ENCODE measurements around the gene ZNF521.

ZNF521 gene

DNA sequence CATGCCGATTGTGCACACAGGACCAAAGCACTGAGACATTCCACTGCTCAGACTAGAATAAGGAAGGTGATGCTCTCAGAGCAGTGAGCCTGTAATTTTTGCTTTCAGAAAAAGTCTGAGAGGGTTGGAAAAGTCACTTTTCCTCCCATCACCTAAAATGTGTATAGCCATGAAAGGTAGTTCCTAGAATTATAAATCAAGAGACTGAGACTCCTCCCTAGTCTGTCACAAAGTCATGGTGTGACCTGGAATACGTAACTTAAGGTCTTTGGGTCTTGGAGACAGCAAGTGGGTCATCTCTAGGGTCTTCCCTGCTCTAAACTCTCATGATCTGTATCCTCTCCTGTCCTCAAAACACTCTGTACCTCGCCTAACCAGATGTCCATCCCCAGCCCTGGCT lies 16.9 kb downstream of the ZNF521 start:
- DNase-seq = no peak

DNA sequence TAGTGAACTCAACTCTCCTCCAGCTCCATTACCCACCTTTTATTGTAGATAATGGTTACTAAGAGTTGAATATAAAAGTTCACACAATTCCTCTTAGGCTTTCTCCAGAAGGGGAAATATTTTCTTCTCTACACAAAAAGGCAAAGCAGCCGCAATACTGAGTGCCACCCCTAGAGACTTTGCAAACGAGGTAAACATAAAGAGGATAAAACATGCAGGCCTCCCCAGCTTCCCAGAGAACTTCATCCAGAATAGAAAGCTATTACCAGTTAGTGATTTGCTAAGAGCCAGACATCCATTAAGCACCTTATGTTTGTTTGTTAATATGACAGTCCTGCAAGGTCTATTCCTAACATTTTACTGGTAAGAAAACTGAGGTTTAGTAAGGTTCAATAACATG lies 17.4 kb downstream of the ZNF521 start:
- DNase-seq = no peak

DNA sequence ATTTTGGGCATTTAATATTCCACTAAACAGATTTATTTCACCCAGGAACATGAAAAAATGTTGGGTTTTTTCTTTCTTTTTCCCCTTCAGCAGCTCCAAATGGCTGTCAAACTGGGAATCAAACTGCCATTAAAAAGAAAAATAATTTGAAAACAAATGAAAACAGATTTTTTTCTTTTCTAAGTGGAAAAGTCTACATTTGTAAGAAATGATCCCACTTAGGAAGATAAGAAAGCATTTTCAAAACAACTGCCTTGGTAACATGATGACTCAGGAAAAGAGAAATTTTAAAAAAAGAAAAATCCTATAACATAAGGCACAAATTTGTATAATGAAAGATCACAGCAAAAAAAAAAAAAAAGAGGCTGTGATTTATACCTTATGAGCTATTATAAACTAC lies 20.0 kb downstream of the ZNF521 start:
- no peak for DNase-seq

DNA sequence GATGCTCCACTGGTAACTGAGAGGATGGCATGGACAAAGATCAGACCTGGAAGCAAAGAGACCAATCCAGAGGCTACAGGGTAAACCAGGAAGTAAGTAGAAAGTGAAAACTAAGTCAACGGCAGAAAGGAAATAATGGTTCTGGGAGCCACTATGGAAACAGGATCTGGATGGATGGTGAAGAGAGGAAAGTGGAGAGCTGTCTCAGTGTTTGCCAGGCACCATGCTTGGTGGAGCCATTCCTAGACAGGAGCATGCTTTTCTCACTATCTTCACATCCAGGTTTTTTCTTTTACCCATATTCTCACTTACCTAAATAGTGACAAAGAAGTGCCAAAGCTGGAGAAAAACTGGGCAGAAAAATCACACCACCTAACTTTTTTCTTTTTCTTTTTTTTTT lies 22.2 kb downstream of the ZNF521 start:
- DNase-seq = no peak

DNA sequence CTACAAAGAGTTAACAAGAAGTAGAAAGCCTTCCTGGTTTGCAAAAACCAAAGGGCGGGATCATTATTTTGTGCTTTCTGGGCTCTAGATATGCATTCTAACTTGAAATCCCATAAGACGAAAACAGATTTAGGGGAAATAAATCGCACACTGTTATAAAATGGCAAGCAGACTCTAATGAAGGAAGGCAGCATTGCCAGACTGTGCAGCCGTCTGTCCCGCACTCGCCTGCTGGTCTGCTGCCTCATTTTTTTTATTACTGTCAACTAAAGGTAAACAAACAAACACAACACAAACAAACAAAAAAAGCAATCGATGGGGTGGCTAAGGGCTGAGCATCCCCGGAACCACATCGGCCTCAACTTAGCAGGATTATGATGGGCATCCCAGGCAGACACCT lies 24.4 kb downstream of the ZNF521 start:
- DNase-seq = no peak

DNA sequence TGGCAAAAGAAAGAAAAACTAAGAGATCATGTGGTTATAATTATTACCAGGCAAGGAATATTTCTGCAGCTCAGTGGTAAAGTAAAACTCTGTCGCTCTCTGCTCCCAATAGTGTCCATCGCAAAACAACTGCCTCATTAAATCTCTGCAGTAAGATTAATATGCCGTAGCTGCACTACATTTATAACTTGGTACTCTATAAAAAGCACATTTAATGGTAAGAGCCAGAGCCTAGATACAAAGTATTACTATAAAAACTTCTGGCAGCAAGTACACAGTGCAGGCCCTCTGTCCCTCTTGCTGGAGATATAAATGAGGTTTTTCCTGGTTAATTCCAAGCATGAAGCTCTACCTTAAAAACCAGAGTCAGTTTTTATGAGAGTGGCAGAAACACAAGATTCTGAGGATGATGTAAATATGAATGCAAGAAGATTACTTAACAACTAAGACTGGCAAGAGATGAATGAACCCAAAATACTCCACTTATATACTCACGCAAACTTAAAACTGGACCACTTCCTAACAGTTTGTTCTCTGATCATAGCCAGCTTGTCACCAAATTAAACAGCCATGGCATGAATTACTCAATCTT lies 25.5 kb downstream of the ZNF521 start:
- DNase-seq = no peak

DNA sequence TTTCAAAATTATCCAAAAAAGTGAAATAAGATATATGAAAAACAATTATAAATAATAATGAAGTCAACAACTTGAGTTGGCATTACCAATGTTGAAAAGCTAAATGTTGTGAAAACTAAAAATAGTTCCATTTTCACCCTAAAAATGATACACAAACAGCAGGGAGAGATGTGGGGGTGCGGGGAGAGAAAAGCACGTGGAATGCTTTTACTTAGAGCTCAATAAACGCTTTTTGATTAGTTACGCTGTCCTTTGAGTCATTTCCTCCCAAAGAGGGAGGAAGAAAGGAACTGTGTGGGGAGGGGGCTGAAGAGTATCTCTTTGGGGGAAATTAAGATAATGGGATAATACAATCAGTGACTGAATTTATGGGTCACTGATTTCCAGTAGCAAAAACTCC lies 29.2 kb downstream of the ZNF521 start:
- DNase-seq = no peak

DNA sequence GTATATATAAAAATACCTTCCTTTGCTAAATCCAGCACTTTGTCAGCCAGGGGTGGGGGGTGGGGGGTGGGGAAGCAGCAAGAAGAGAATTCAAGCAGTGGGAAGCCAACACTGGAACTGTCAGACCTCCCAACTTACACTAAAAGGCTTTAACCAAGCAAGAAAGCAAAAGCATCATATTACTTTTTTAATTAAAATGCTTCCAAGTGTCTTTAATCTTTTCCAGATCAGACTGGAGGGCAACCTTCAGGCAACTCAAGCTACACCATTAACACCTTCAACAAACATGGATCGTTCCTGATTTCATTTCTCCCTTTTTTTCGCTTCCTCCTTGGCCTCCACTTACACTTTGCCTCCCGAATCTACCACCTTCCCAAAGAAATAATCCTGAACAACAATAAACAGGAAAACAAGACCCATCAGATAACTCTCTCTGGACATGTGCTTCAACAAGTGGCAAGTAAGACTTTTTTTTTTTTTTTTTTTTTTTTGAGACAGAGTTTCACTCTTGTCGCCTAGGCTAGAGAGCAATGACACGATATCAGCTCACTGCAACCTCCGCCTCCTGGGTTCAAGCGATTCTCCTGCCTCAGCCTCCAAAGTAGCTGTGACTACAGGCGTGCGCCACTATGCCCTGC lies 35.5 kb downstream of the ZNF521 start:
- DNase-seq = no peak

DNA sequence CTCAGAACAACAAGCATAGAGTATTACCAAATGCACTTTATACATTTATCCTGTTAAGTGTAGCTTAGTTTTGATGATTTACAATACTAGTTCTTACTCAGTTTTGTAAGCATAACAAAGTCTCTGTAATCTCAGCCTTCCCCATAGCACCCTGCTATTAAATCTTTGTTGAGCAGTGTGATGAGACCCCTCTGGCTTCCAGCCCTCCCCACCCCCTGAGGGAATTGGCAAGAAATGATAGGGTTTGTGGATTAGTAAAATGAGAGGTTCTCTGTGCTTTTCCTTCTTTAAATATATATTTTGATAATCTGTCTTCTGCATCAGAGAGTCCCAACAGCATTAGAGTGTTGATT lies 37.2 kb downstream of the ZNF521 start:
- no peak for DNase-seq

DNA sequence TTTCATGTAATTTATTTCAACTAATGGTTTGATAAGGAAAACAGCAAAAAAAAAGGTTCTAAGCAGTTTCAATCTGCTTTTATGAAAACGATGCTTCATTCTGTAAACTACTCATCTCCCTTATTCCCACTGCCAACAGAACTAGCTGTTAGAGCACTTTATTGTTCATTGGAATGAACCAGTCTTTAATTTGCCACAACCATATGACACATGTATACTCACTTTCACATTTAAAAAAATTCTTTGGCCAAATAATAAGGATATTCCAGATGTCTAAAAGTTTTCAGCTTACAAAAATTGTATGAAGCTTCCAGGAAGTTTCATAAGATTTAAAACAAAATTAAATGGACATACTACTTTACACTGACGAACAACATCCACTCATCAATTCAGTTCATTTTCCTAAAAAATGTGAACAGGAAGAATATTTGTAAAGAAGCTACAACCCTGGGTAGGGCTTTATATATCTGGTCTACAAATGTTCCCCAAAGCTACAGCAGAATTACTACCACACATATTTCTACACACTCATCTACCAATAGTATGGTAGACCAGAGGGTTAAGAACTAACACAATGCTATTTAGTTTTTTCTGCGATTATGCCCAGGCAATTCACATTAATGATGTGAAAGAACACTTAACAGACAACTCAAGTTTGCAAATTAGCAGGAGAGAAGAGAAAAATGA lies 37.7 kb downstream of the ZNF521 start:
- no peak for DNase-seq

DNA sequence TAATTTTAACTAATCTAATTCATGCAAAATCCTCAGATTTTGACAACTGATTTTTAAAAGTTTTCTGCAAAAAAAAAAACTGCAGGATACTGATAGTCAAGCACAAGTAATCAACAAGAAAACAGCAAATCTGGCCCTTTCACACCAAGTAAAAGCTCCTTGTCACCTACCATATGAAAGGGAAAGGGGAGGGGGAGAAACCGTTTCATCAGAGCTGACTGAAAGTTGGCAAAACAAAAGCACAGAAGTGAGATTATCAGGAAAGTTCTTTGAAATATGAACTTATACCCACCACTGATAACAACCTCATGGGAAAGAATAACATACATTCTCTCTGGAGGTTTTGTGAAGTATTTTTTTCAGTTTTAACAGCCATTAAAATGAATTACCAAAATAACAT lies 38.7 kb downstream of the ZNF521 start:
- DNase-seq = no peak

DNA sequence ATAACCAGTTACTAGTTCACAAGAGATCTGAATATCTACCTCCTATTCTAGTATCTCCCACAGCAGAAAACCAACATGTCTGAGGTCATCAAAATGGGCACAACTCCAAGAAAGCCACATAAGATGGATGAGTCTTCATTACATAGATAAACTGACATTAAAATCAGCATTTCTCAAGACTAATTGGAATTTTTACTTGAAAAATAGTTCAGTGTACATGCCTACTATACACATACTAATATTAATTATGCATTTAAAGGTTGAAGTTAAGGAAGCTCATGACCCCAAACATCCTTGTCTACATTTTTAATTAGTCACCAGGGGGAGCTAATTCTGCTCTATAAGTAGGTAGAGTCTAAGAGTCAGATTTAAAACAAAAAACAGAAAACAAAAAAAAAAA lies 41.9 kb downstream of the ZNF521 start:
- DNase-seq = no peak

DNA sequence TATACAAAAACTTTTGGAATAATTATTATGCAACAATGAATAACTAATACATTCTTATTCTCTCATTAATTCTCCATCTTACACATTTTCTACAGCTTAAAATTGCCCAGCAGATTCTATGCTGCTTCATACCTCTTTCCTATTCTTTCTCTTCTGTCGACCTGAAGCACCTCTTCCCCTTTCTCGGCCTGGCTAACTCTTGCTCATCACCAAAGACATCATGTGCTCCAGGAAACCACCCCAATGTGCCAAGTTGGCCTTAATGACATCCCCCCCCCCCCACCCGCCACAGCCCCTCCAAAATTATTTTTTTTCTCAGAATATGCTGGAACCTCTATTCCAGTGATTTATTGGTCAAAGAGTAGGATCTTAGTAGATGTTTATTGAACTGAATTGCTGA lies 43.6 kb downstream of the ZNF521 start:
- DNase-seq = no peak

DNA sequence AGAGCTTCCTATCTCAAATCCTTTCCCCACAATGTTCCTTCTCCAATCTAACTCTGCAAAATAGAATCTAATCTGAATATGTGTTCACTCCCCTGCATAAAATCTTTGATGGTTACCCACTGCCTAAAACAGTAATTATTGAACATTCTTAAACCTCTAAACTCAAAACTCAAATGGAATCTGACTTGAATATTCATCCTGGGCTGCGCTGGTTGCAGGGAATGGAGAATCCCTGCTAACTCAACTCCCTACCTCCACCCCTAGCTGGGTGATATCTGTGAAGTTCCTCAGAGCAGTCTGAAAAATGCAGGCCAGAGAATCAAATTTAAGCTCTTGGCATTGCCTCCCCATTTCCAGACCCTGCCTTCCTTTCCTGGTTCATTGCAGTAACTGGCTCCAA lies 44.8 kb downstream of the ZNF521 start:
- no peak for DNase-seq

DNA sequence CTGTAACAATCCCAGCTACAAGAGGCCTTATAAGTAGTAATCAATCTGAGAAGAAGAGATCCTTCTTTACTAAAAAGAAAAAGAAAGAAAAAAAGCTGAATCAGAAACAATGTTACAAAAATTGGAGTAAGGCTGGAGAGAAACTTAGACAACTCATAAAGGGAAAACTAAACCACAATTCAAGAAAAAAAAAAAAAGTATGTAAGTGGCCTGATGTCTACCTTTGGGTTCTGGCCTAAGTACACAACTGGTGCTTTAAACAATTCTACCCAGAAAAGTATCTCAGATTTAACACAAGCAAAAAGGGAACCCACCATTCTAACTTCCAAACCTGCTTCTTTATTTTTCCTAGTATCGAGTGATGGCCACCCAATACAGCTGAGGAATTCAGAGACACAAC lies 45.3 kb downstream of the ZNF521 start:
- no peak for DNase-seq

DNA sequence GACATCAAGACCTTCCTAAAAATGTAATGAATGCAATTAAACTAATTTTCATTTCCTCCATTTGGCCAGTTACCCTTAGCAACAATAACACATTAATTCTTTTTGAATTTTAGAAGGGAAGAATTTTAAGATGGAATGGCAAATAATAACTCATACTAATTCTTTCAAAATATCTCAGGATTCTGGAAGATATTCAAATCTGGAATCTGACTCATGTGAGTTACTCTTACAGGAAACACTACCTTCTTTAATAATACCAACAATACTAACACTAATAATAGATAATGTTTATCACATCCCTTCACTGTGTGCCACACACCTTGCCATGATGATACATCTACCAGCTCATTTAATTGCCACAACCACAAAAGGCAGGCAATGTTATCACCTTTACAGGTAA lies 46.4 kb downstream of the ZNF521 start:
- DNase-seq = no peak

DNA sequence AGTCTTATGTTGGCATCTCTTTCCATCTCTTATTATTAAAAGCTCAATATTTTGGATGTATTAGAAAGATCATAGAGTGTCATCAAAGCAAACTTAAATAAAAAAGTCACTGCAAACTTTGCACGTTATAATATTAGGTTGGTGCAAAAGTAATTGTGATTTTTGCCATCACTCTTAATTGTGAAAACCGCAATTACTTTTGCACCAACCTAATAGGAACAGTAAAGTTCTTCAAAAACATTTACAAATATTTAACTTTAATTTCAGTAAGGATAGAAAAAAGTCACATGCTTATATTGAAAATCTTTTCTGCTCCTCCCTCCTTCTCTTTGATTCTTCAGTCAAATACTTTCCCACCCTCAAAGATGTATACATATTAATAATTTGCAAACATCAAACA lies 51.5 kb downstream of the ZNF521 start:
- DNase-seq = no peak

DNA sequence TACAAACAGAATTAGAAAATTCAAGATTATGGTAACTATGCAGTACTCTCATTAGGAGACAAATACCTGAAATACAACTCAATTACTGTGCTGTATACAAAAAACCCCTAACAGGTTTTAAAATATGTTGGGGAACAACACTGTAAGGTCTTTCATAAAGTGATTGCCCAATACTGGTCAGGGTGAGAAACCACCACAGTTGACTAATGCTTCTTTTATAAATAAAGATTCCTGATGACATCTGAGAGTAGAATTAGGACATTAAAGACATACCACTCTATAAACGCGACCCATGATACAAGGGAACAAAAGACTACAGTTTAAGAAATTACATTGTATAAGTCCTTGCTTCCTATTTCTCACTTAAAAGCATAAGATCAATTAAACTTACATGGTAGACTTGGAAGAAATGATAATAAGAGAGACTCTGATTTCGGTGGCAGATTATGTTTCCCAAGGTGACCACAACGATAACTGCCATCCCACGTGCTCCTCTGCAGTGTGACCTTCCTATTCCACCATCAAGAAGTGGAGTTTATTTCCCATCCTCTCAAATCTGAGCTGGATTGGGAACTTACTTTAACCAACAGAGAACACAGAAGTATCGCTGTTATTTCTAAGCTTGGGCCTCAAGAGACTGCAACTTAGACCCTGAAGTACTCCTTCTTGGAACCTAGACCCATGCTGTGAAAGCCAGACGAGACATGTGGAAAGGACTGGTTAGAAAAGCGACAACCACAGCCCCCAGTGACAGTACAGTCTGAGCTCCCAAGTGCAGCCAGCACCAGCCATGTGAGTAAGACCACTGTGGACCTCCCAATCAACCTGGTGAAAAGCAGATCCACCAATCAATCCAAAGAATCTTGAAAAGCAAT lies 52.3 kb downstream of the ZNF521 start:
- no peak for DNase-seq

DNA sequence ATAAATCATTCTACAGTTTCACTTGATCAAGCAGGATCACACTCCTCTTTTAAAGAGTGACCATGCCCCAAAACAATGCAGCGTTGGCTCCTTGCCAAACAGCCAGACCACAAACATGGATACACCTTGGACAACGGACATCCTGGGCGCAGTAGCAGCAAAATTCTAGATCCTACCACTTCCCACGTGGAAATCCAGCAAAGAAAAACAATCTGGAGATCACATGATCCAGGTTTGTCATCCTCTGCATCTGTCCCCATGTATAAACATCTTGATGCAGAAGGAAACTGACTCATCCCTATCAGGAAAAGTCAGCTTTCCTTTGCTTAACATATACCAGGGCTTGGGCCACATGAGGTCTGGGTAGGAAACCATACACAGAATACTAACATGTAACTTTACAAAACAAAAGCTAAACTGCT lies 53.1 kb downstream of the ZNF521 start:
- DNase-seq = no peak

DNA sequence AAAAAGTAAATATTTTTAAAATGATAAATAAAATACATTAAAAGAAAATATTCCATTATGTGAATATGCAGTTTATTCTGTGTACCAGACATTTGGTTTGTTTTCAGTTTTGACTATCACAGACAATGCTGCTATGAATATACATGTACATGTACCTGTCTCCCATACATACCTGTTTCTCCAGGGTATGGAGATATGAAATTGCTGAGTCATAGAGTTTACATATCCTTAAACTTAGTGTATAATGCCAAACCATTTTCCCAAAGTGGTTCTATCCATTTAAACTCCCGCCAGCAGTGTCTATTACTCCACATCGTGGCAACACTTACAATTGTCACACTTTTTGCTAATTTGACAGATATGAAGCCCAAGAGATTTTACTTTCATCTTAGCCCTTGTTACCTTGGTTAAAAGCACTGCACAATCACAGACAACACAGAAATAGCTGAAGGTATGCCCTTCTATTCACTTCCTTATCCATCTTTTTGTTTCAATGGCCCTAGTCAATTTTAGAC lies 56.3 kb downstream of the ZNF521 start:
- DNase-seq = no peak

DNA sequence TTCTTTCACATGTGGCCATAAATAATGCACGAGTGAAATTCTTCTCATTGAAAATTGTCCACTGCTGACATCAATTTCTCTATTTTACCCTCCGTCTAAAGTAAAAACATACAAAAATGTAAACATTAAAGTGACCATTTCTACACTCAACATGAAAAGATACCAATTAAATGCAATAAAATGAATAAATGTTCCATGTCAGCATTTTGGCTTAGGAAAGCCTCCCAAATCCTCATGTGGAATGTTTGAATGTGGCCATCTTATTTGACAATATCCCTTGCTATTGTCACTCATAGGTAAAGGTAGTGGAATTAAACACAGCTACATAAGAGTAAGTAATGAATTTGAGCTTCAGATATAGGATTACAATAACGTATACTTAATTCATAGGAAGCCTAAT lies 60.8 kb downstream of the ZNF521 start:
- no peak for DNase-seq

DNA sequence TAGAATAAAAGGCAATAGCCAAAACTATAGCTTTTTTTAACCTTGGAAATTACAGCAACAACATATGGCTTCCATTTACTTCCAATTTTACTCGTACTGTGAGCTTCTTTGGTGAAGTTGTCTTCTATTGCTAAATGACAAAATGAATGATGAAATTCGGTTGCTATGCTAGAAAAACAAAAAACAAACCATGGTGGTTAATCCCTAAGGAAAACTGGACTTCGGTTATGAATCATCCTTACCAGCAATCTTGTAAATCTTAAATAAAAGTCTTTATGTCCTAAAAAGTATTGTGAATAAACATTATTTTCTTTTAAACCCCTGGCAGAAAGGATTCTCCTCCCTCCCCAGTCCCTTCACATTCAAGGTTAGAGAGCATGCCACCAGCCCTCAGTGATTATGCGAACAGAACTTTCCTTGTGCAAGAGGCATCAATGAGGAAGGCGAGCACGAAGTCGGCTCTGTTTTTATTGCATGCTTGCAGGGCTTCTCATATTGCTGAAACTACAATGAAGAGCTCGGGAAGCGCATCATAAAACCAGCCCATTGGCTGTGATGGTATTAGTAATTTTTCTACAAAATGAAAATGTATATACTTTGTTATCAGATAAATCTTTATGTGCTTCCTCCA lies 62.9 kb downstream of the ZNF521 start:
- no peak for DNase-seq

DNA sequence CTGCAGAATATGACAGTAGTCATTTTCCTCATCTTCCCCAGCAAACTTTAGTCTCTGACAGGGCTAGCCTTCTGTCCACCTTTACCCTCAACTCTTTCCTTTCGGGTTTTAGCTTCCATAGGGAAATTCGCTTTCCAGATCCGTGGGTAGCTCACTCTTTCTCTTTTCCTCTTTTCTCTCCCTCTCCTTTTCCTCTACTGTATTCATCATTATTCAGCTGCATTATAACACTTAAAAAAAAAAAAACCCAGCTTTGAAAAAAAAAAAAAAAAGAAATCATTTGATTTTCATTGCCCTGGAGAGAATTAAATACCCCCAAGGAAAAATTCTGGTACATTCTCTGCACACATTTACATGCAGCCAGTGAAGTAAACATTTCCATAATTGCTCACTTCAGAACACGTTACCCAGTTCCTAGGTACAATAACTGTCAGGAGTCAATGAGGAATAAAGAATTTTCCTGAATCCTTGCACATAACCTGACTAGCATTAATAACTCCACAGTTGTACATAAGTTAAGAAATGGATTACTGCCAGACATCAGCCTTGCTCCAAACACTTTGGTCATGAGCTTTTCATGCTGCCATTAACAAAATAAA lies 63.5 kb downstream of the ZNF521 start:
- DNase-seq = no peak
